HEK293 (cell line): ENCODE measurements around the gene TMEM184B.

Experiments used
- OVOL3 ChIP-seq: fragments of 450-650 bp; formaldehyde crosslinking; IDR thresholded peaks from 2 replicates; pipeline ENCODE4 v1.5.1; 2016; ENCODE audit warnings: missing biosample characterization, missing genetic modification characterization
- ZNF112 ChIP-seq: fragments of 450-650 bp; formaldehyde crosslinking; IDR thresholded peaks from 2 replicates; pipeline ENCODE4 v1.5.0; 2017; ENCODE audit warnings: missing biosample characterization, missing genetic modification characterization
- ZNF184 ChIP-seq: fragments of 450-650 bp; IDR thresholded peaks from 2 replicates; pipeline ENCODE4 v1.5.1; 2018; ENCODE audit warnings: missing biosample characterization, mild to moderate bottlenecking, missing genetic modification characterization
- ZNF239 ChIP-seq: fragments of 450-650 bp; formaldehyde crosslinking; IDR thresholded peaks from 2 replicates; pipeline ENCODE4 v1.5.1; 2016; ENCODE audit warnings: missing biosample characterization, missing genetic modification characterization
- ZNF433 ChIP-seq: fragments of 450-650 bp; formaldehyde crosslinking; IDR thresholded peaks from 2 replicates; pipeline ENCODE4 v1.5.1; 2016; ENCODE audit warnings: missing biosample characterization, missing genetic modification characterization, low read depth
- ZNF530 ChIP-seq: fragments of 450-650 bp; formaldehyde crosslinking; IDR thresholded peaks from 2 replicates; pipeline ENCODE4 v1.5.1; 2016; ENCODE audit warnings: low read depth, missing biosample characterization, missing genetic modification characterization
- ZNF660 ChIP-seq: fragments of 450-650 bp; IDR thresholded peaks from 2 replicates; pipeline ENCODE4 v1.5.1; 2018; ENCODE audit warnings: missing biosample characterization, mild to moderate bottlenecking, missing genetic modification characterization
- ZNF707 ChIP-seq: fragments of 450-650 bp; formaldehyde crosslinking; IDR thresholded peaks from 2 replicates; pipeline ENCODE4 v1.5.1; 2016; ENCODE audit warnings: missing biosample characterization, missing genetic modification characterization
- ZNF776 ChIP-seq: fragments of 450-650 bp; formaldehyde crosslinking; IDR thresholded peaks from 2 replicates; pipeline ENCODE4 v1.5.0; 2017; ENCODE audit warnings: missing biosample characterization, missing genetic modification characterization, borderline replicate concordance
- ZNF792 ChIP-seq: fragments of 450-650 bp; formaldehyde crosslinking; IDR thresholded peaks from 2 replicates; pipeline ENCODE4 v1.5.1; 2016; ENCODE audit warnings: missing biosample characterization, missing genetic modification characterization
- TF ChIP-seq, protein P1 (sequence below): fragments of 450-650 bp; formaldehyde crosslinking; IDR thresholded peaks from 2 replicates; pipeline ENCODE4 v1.5.1; 2016; ENCODE audit warnings: missing biosample characterization, missing genetic modification characterization

DNA sequence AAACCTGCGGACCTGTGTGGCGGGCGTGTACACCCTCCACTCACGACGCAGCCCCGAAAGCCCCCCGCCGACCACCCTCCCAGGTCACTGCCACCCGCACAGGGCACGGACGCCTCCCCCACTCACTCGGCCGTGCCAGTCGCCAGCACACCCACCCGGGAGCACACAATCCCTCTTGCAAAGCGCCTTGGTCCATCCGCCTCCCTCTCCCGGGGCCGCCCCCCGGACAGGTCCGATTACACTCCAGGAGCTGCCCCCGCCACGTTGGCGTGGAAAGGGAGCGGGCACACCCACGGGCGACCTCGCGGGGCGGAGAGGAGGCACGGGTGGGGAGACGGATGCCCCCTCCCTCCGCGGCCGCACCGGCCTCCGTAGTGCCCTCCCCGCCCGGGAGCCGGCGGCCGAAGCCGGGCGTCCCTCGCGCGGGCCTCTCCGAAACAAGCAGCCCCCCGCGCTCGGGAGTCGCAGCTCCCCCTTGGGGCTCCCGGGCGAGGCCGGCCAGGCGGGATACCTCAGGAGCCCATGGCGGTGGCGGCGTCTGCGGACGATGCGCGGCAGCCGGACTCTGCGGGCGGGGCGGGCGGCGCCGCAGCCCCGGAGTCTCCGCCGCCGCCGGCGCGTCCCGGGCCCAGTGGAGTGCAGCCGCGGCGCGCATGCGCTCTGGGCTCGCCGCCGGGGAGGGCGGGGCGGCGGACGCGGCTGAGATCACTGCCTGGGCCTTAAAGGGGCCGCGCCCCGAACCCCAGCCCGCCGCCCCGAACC lies at the start of gene TMEM184B:
- no peak for TF ChIP-seq ZNF707 (tag by site-specific recombination)
- no peak for TF ChIP-seq ZNF792 (tag by site-specific recombination)
- no peak for TF ChIP-seq ZNF239 (tag by site-specific recombination)
- TF ChIP-seq ZNF776 (tag by site-specific recombination) = no peak
- 0 out of 2 replicates have a peak, but pooled peaks have one; percentile 58 for TF ChIP-seq ZNF660 (tag by site-specific recombination)
- no peak for TF ChIP-seq ZNF433 (tag by site-specific recombination)
- no peak for TF ChIP-seq ZNF530 (tag by site-specific recombination)
- TF ChIP-seq, protein P1, sequence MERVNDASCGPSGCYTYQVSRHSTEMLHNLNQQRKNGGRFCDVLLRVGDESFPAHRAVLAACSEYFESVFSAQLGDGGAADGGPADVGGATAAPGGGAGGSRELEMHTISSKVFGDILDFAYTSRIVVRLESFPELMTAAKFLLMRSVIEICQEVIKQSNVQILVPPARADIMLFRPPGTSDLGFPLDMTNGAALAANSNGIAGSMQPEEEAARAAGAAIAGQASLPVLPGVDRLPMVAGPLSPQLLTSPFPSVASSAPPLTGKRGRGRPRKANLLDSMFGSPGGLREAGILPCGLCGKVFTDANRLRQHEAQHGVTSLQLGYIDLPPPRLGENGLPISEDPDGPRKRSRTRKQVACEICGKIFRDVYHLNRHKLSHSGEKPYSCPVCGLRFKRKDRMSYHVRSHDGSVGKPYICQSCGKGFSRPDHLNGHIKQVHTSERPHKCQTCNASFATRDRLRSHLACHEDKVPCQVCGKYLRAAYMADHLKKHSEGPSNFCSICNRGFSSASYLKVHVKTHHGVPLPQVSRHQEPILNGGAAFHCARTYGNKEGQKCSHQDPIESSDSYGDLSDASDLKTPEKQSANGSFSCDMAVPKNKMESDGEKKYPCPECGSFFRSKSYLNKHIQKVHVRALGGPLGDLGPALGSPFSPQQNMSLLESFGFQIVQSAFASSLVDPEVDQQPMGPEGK = peak; percentile 89
- TF ChIP-seq ZNF112 = no peak
- TF ChIP-seq ZNF184 = no peak
- no peak for TF ChIP-seq OVOL3 (tag by site-specific recombination)
